Smooth muscle cell (in vitro differentiated cells): Measurements from ENCODE around the gene KDM6A. TPM values are rescaled to one million over a fixed set of nuclear protein-coding genes. Genes with fewer than 3 reads are reported as not detected.

ENCODE experiments used
- DNase-seq: peaks from one replicate; lab custom pipeline; 2025; ENCODE audit not compliant: unreplicated experiment; lab: John Stamatoyannopoulos, UW
- H2AFZ ChIP-seq: fragments of 200-600 bp; sonication (generic); 2 replicates; pipeline ENCODE4 v1.6.0; 2016; ENCODE audit warnings: antibody characterized with exemption, low read depth, mild to moderate bottlenecking
- H3F3A ChIP-seq: fragments of 200-600 bp; sonication (generic); 2 replicates; pipeline ENCODE4 v1.6.0; 2017; ENCODE audit warnings: antibody characterized with exemption, low read depth
- H3K27ac ChIP-seq: fragments of 200-600 bp; sonication (generic); 2 replicates; pipeline ENCODE4 v1.5.1; 2016; ENCODE audit warnings: low read depth, mild to moderate bottlenecking
- H3K27me3 ChIP-seq: fragments of 200-600 bp; sonication (generic); 2 replicates; pipeline ENCODE4 v1.6.1; 2016; ENCODE audit warnings: low read depth, mild to moderate bottlenecking
- H3K36me3 ChIP-seq: fragments of 200-600 bp; sonication (generic); 2 replicates; pipeline ENCODE4 v1.5.1; 2016; ENCODE audit warnings: low read depth
- H3K4me1 ChIP-seq: fragments of 200-600 bp; sonication (generic); 2 replicates; pipeline ENCODE4 v1.5.1; 2016; ENCODE audit warnings: low read depth
- H3K4me2 ChIP-seq: fragments of 200-600 bp; sonication (generic); 2 replicates; pipeline ENCODE4 v1.6.0; 2016; ENCODE audit warnings: mild to moderate bottlenecking
- H3K4me3 ChIP-seq: fragments of 200-600 bp; sonication (generic); 2 replicates; pipeline ENCODE4 v1.5.1; 2016; ENCODE audit warnings: mild to moderate bottlenecking
- H3K79me2 ChIP-seq: fragments of 200-600 bp; sonication (generic); 2 replicates; pipeline ENCODE4 v1.6.0; 2016; ENCODE audit warnings: low read depth, mild to moderate bottlenecking
- H3K9ac ChIP-seq: fragments of 200-600 bp; sonication (generic); 2 replicates; pipeline ENCODE4 v1.6.0; 2016; ENCODE audit warnings: low read depth
- H3K9me3 ChIP-seq: fragments of 200-600 bp; sonication (generic); replicated peaks from 2 replicates; pipeline ENCODE4 v1.5.1; 2016; ENCODE audit warnings: low read depth
- H4K20me1 ChIP-seq: fragments of 200-600 bp; sonication (generic); 2 replicates; pipeline ENCODE4 v1.6.0; 2016; ENCODE audit warnings: low read depth
- WGBS: methylation state at CpG from one replicate; pipeline ENCODE4 v1.1.7; 2016; ENCODE audit warnings: low lambda C conversion rate; 5-methylcytosine and 5-hydroxymethylcytosine counted together
- polyA plus RNA-seq: library from polyadenylated mRNA; unstranded; fragments of >200 nt; fragmentation: Nextera tagmentation; extraction: Ambion mirVana; gene quantifications from 2 replicates; pipeline ENCODE4 v1.2.1, GENCODE V29; 2016
- total RNA-seq: library from RNA; depleted of rRNA; stranded (reverse); fragments of >200 nt; gene quantifications from 2 replicates; pipeline ENCODE4 v1.2.3, GENCODE V29; 2014
- TF ChIP-seq, protein P1 (sequence below): fragments of 200-600 bp; sonication (generic); IDR thresholded peaks from 2 replicates; pipeline ENCODE4 v1.5.1; 2017; ENCODE audit warnings: borderline replicate concordance, mild to moderate bottlenecking, antibody characterized with exemption; ENCODE audit not compliant: insufficient read depth, poor library complexity, severe bottlenecking

Gene KDM6A
- total and polyA plus RNA-seq, 2 experiments from 2014 or later, result 9.6 to 28.1 TPM

GRCh38 chrX:44918722-44919121, 45.7 kb downstream of the KDM6A start:
- Histone ChIP-seq H3K36me3 (no peaks in the 10 kb centered on the region), H3K9ac (no peak overlapping the region)

GRCh38 chrX:44922980-44923379, 50.0 kb downstream of the KDM6A start:
- no peaks in the 10 kb centered on the region for H3K27me3 ChIP-seq
- no peaks in the 10 kb centered on the region for H3F3A ChIP-seq
- no peaks in the 10 kb centered on the region for H3K36me3 ChIP-seq
- H3K9ac ChIP-seq, result no peak overlapping the region
- no peak overlapping the region for H3K4me3 ChIP-seq
- no peaks in the 10 kb centered on the region for H3K9me3 ChIP-seq
- TF ChIP-seq, protein P1, sequence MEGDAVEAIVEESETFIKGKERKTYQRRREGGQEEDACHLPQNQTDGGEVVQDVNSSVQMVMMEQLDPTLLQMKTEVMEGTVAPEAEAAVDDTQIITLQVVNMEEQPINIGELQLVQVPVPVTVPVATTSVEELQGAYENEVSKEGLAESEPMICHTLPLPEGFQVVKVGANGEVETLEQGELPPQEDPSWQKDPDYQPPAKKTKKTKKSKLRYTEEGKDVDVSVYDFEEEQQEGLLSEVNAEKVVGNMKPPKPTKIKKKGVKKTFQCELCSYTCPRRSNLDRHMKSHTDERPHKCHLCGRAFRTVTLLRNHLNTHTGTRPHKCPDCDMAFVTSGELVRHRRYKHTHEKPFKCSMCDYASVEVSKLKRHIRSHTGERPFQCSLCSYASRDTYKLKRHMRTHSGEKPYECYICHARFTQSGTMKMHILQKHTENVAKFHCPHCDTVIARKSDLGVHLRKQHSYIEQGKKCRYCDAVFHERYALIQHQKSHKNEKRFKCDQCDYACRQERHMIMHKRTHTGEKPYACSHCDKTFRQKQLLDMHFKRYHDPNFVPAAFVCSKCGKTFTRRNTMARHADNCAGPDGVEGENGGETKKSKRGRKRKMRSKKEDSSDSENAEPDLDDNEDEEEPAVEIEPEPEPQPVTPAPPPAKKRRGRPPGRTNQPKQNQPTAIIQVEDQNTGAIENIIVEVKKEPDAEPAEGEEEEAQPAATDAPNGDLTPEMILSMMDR, result no peak
- no peak for DNase-seq
- peaks cover 99% of the 10 kb centered on the region for H3K79me2 ChIP-seq
- peaks cover 91% of the 10 kb centered on the region for H4K20me1 ChIP-seq
- no peak overlapping the region for H3K4me2 ChIP-seq
- no peak overlapping the region for H2AFZ ChIP-seq
- H3K4me1 ChIP-seq, result peaks cover 3% of the 10 kb centered on the region
- H3K27ac ChIP-seq, result no peak overlapping the region
- 72% methylated on average over 4 of the region's 4 CpGs for WGBS

More at GRCh38 chrX:44918722-44919121, 45.7 kb downstream of the KDM6A start:
- DNase-seq, result no peak
- H2AFZ ChIP-seq, result no peak overlapping the region
- no peaks in the 10 kb centered on the region for H3K27me3 ChIP-seq
- 55% methylated on average over 1 of the region's 1 CpG for WGBS
- no peak overlapping the region for H3K4me3 ChIP-seq
- no peaks in the 10 kb centered on the region for H3F3A ChIP-seq
- no peak overlapping the region for H3K27ac ChIP-seq
- H3K9me3 ChIP-seq, result no peaks in the 10 kb centered on the region
- TF ChIP-seq, protein P1, result no peak
- H3K79me2 ChIP-seq, result peaks cover 92% of the 10 kb centered on the region
- no peak overlapping the region for H3K4me2 ChIP-seq
- H3K4me1 ChIP-seq, result peaks cover 3% of the 10 kb centered on the region
- peaks cover 88% of the 10 kb centered on the region for H4K20me1 ChIP-seq

DNA sequence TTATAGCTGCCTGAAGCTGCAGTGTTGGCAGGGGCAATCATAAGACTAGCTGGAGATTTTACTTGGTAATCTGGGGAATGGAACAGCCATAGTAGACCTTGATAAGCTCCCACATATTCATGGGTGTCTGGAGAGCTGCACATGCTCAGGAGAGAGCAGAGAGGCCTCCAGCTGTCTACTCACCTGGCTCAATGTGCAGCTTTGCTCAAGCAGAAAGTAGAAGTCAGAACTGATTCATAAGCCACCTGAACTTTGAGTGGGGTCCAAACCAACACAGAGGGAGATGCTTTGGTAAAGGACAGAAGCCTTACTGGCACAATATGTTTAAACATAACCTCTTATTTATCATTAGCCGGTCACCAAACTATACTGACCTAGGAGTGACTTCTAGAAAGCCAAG, 54.4 kb downstream of the KDM6A start:
- TF ChIP-seq, protein P1, result no peak

GRCh38 chrX:44931441-44931973, 58.5 kb downstream of the KDM6A start:
- peaks cover 62% of the 10 kb centered on the region for H4K20me1 ChIP-seq

More for the DNA sequence above, 54.4 kb downstream of the KDM6A start:
- Histone ChIP-seq H3F3A (no peaks in the 10 kb centered on the region), H3K9ac (no peak overlapping the region), H3K79me2 (peaks cover 100% of the 10 kb centered on the region), H2AFZ (no peak overlapping the region), H3K4me3 (no peak overlapping the region), H3K4me2 (no peak overlapping the region), H3K27ac (no peak overlapping the region), H3K27me3 (no peaks in the 10 kb centered on the region), H3K4me1 (peaks cover 3% of the 10 kb centered on the region), H3K9me3 (peaks cover 4% of the 10 kb centered on the region), H4K20me1 (peaks cover 72% of the 10 kb centered on the region), H3K36me3 (no peaks in the 10 kb centered on the region)
- 80% methylated on average over 1 of the region's 1 CpG for WGBS
- no peak for DNase-seq

More at GRCh38 chrX:44931441-44931973, 58.5 kb downstream of the KDM6A start:
- no peaks in the 10 kb centered on the region for H3F3A ChIP-seq
- no peaks in the 10 kb centered on the region for H3K27me3 ChIP-seq
- no peak overlapping the region for H3K4me2 ChIP-seq
- no peaks in the 10 kb centered on the region for H3K36me3 ChIP-seq
- WGBS, result 79% methylated on average over 4 of the region's 4 CpGs
- peaks cover 4% of the 10 kb centered on the region for H3K9me3 ChIP-seq
- H3K27ac ChIP-seq, result no peak overlapping the region
- no peak overlapping the region for H2AFZ ChIP-seq
- no peak overlapping the region for H3K9ac ChIP-seq
- TF ChIP-seq, protein P1, result no peak
- DNase-seq, result no peak
- H3K4me3 ChIP-seq, result no peak overlapping the region
- no peaks in the 10 kb centered on the region for H3K4me1 ChIP-seq
- peaks cover 100% of the 10 kb centered on the region for H3K79me2 ChIP-seq
